Measurements from ENCODE around the gene CX3CR1. TPM values are rescaled to one million over a fixed set of nuclear protein-coding genes. Genes with fewer than 3 reads are reported as not detected.
A peak's percentile ranks its signal among the peaks of the same experiment; 100 is the strongest.

The CX3CR1 gene
- total and polyA plus RNA-seq, 7 donors, result 0.03 to 1.9 (median 0.55) TPM

DNA sequence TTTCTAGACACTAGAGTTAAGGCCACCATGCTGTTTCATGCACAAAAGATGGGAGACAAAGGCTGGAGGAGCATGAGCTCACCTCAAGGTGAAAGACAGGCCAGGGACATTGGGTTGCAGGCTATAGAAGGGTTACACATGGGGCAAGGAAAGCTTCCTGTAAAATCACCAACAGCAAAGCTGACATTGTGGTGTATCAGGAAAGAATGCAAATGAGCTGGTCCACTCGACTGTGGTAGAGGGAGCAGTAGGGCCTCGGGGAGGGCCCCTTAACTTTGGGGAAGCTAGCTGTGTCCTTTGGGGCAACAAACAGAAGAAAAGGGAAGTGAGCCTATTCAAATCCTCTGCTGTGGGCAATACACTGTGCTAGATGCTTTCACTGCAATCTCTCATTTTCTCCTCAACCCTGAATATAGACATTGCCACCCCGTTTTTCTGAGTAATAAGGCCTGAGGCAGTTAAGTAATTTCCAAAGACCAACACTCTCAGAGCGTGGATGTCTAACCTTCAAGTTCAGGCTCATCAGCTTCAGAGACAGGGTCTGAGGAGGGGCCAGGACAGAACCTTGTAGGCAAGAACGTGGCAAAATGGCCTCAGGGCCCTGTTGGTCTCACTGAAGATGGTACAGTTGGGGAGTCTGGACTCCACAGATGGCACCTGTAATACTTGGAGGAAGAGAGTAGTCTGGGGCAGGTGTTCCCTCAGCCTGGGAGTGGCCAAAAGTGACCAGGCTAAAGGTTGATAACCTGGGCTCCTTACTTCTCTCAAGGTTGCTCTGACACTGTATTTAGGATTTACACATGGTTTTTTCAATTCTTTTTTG lies 24.1 kb downstream of the CX3CR1 start:
- Histone ChIP-seq H3K4me1 (peaks cover 41% of the 10 kb centered on the region), H3K9me3 (no peaks in the 10 kb centered on the region), H3K27me3 (ENCODE audit: insufficient read depth in 3 of 3, low read length in 2 of 3) (no peaks in the 10 kb centered on the region), H3K4me3 (no peak overlapping the region), H3K36me3 (ENCODE audit: insufficient read depth in 1 of 2, low read depth in 1 of 2) (no peaks in the 10 kb centered on the region), H3K27ac (no peak overlapping the region)
- intact Hi-C loops (cut with DNase I), result no loop called here
- ATAC-seq, result peak in 1 of 4 donors; percentile 13
- TF ChIP-seq, protein P1, sequence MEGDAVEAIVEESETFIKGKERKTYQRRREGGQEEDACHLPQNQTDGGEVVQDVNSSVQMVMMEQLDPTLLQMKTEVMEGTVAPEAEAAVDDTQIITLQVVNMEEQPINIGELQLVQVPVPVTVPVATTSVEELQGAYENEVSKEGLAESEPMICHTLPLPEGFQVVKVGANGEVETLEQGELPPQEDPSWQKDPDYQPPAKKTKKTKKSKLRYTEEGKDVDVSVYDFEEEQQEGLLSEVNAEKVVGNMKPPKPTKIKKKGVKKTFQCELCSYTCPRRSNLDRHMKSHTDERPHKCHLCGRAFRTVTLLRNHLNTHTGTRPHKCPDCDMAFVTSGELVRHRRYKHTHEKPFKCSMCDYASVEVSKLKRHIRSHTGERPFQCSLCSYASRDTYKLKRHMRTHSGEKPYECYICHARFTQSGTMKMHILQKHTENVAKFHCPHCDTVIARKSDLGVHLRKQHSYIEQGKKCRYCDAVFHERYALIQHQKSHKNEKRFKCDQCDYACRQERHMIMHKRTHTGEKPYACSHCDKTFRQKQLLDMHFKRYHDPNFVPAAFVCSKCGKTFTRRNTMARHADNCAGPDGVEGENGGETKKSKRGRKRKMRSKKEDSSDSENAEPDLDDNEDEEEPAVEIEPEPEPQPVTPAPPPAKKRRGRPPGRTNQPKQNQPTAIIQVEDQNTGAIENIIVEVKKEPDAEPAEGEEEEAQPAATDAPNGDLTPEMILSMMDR (IDR thresholded peaks at IDR 0.05), result no peak
- 67 to 77% (median 75%) methylated on average over 5 of the region's 5 CpGs for WGBS, 3 donors
- no peak for DNase-seq

DNA sequence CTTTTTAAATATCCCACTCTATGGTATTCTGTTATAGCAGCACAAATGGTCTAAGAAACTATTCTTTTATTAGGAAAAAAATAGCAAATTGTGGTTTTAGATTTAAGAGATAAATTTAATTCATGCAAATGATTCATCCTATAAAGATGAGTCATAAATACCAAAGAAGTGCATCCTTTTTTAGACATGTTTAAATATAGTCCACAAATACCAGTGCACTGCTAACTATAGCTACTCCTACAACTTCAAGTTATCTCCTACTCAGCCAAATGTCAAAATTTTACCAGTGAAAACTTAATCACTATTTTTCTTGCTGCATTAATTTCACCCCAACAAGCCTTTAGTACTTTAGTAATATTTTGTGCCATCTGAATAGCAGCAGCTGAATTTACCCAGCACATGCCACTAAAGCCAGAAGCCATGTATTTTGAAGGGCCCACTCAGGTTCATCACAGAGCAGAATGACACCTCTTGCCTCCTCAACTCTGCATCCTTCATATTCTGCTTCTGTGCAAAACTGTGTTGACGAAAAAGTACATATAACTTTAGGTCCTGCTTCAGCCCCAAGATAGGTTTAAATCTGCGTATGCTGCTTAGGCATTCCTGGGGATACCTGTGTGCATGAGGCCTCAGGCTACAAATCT lies 24.9 kb downstream of the CX3CR1 start:
- intact Hi-C loops (cut with DNase I), result no loop called here
- H3K27ac ChIP-seq, result no peak overlapping the region
- H3K4me1 ChIP-seq, result peaks cover 41% of the 10 kb centered on the region
- WGBS, 3 donors, result 0 to 50% (median 48%) methylated on average over 2 of the region's 2 CpGs
- H3K9me3 ChIP-seq, result no peaks in the 10 kb centered on the region
- ATAC-seq, result peak in 2 of 4 donors; percentile 54 to 61
- TF ChIP-seq, protein P1 (IDR thresholded peaks at IDR 0.05), result no peak
- no peaks in the 10 kb centered on the region for H3K27me3 ChIP-seq (ENCODE audit: insufficient read depth in 3 of 3, low read length in 2 of 3)
- H3K4me3 ChIP-seq, result no peak overlapping the region
- no peak for DNase-seq
- no peaks in the 10 kb centered on the region for H3K36me3 ChIP-seq (ENCODE audit: insufficient read depth in 1 of 2, low read depth in 1 of 2)

DNA sequence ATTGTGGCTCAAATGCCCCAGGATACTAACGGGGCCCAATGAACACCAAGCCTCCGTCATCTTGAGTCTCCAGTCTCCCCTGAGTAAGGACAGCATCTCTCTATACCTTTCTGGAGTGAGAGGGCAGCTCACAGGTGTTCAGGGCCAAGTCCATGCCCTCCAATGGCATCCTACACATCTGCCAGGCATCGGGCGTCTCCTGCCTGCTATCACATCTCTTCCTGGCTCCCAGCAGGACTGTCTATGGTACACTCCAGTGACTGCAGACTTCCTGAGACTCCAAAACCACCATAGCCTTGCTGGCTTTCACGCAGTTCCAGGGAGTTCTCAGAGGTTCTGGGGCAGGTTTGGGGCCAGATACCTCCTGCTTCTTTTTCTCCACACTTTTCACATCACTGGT lies 28.3 kb downstream of the CX3CR1 start:
- Histone ChIP-seq H3K27ac (no peak overlapping the region), H3K9me3 (no peaks in the 10 kb centered on the region), H3K4me3 (no peak overlapping the region), H3K4me1 (peaks cover 33% of the 10 kb centered on the region), H3K36me3 (ENCODE audit: insufficient read depth in 1 of 2, low read depth in 1 of 2) (no peaks in the 10 kb centered on the region), H3K27me3 (ENCODE audit: insufficient read depth in 3 of 3, low read length in 2 of 3) (no peaks in the 10 kb centered on the region)
- DNase-seq, result no peak
- TF ChIP-seq, protein P1 (IDR thresholded peaks at IDR 0.05), result no peak
- no peak for ATAC-seq
- intact Hi-C loops (cut with DNase I), result no loop called here
- 76 to 83% (median 76%) methylated on average over 5 of the region's 5 CpGs for WGBS, 3 donors

DNA sequence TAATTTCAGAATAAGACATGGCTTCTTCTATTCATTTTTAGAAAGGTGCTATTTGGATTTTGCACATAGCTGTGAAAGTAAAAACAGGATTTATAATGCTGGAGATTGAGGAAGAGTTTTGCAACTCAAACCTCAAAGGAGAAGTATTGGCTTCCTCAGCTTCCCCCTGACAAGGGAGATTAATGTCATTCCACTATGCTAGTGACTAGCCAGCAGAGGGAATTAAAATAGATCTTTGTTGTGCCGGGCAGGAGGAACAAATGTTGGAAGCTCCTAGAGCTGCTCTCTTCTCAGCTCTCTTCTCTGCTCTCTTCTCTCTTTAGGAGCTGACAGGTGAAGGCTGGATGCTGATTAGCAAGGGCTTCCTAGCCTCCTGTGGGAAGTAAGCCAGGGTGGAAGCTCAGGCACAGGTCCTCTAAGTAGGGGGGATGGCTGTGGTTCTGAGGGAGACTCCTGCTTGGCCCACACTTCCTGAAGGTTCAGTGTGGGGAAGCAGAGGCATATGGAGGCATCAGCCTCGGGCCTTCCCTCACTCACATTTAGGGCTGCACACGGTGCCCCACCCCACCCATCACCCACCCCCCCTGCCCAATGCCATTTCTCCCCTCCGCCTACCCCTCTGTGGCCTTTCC lies 29.6 kb downstream of the CX3CR1 start:
- no peak for DNase-seq
- H3K36me3 ChIP-seq (ENCODE audit: insufficient read depth in 1 of 2, low read depth in 1 of 2), result no peaks in the 10 kb centered on the region
- peak; percentile 73 to 88 (median 78) for ATAC-seq
- no peak overlapping the region for H3K4me3 ChIP-seq
- peak overlapping the region; percentile 62 for H3K27ac ChIP-seq
- H3K27me3 ChIP-seq (ENCODE audit: insufficient read depth in 3 of 3, low read length in 2 of 3), result no peaks in the 10 kb centered on the region
- intact Hi-C loops (cut with DNase I), result no loop called here
- 35 to 42% (median 37%) methylated on average over 4 of the region's 4 CpGs for WGBS, 3 donors
- H3K9me3 ChIP-seq, result no peaks in the 10 kb centered on the region
- peaks cover 30% of the 10 kb centered on the region for H3K4me1 ChIP-seq
- TF ChIP-seq, protein P1 (IDR thresholded peaks at IDR 0.05), result no peak
